Panc1 (cell line): ENCODE data around the gene SYT1. TPM values are rescaled to one million over a fixed set of nuclear protein-coding genes. Genes with fewer than 3 reads are reported as not detected.

Experiments used
- ATAC-seq: fragments of 200-7000 bp; cut with Tn5 transposase; 2 replicates; pipeline ENCODE4 v1.9.1; 2020; ENCODE audit warnings: mild to moderate bottlenecking, moderate library complexity
- BruUV-seq: library from RNA; stranded (reverse); fragments of 400-500 nt; replicated peaks from 2 replicates; lab custom pipeline; 2021; lab: Mats Ljungman, UMichigan
- CTCF ChIA-PET: fragments of 300-600 bp; sonication (Branson Sonifier 250); formaldehyde crosslinking; loops from one replicate; lab custom pipeline; 2022; ENCODE audit warnings: antibody characterized with exemption; lab: Charles Lee
- POLR2A ChIA-PET: fragments of 300-600 bp; sonication (Branson Sonifier 250); formaldehyde crosslinking; loops from one replicate; lab custom pipeline; 2022; ENCODE audit warnings: antibody characterized with exemption; lab: Charles Lee
- DNase-seq: peaks from one replicate; pipeline ENCODE4 v3.0.0-alpha.2; 2010; ENCODE audit warnings: low read depth, low spot score
- H3K27ac ChIP-seq: 2 replicates; pipeline ENCODE4 v1.5.1; 2011; ENCODE audit warnings: mild to moderate bottlenecking, low read length, inconsistent platforms
- H3K27me3 ChIP-seq: fragments of 200-500 bp; sonication (Bioruptor generic); 2 replicates; pipeline ENCODE4 v1.6.0; 2014; ENCODE audit warnings: low read length, inconsistent platforms; ENCODE audit not compliant: control insufficient read depth, insufficient read depth
- H3K36me3 ChIP-seq: fragments of 200-500 bp; sonication (Bioruptor generic); 2 replicates; pipeline ENCODE4 v1.5.1; 2014; ENCODE audit warnings: inconsistent platforms, mild to moderate bottlenecking, low read length, moderate library complexity; ENCODE audit not compliant: control insufficient read depth, insufficient read depth
- H3K4me1 ChIP-seq: 2 replicates; pipeline ENCODE4 v1.5.1; 2011; ENCODE audit warnings: inconsistent platforms, mild to moderate bottlenecking, low read length, moderate library complexity; ENCODE audit not compliant: control insufficient read depth, insufficient read depth
- H3K4me3 ChIP-seq, 2 experiments: 2 replicates each; pipeline ENCODE4 v1.5.1; 2011 to 2012; ENCODE audit warnings: low read depth in 2 of 2, low read length in 2 of 2, mild to moderate bottlenecking in 2 of 2, inconsistent platforms in 1 of 2, moderate library complexity in 1 of 2
- H3K9me3 ChIP-seq: fragments of 200-500 bp; sonication (Bioruptor generic); 2 replicates; pipeline ENCODE4 v1.5.1; 2014; ENCODE audit warnings: low read depth, mild to moderate bottlenecking, inconsistent platforms, low read length, moderate library complexity; ENCODE audit not compliant: control insufficient read depth, insufficient read depth
- POLR2AphosphoS5 ChIP-seq: IDR thresholded peaks from 2 replicates; pipeline ENCODE4 v1.6.1; 2012; ENCODE audit warnings: mild to moderate bottlenecking, low read depth, low read length, moderate library complexity
- SIN3A ChIP-seq: IDR thresholded peaks from 2 replicates; pipeline ENCODE4 v1.6.1; 2012; ENCODE audit warnings: low read depth, mild to moderate bottlenecking, low read length, moderate library complexity, borderline replicate concordance; ENCODE audit not compliant: insufficient read depth
- TCF7L2 ChIP-seq: IDR thresholded peaks from 2 replicates; pipeline ENCODE4 v1.6.1; 2011; ENCODE audit warnings: mild to moderate bottlenecking, low read depth, low read length, inconsistent platforms
- in situ Hi-C: cut with HindIII; loops from 2 replicates; pipeline ENCODE4 v1.10.0; 2016; ENCODE audit warnings: low sequenced_read_pairs, low pct_unique_long_range_greater_than_20kb
- intact Hi-C: fragments of 100-400 bp; cut with micrococcal nuclease; formaldehyde crosslinking; loops from one replicate; pipeline ENCODE4 v1.10.0; 2022; ENCODE audit not compliant: unreplicated experiment
- total RNA-seq: library from RNA; stranded (reverse); gene quantifications from one replicate; pipeline ENCODE4 v1.2.1, GENCODE V29; 2021; ENCODE audit not compliant: unreplicated experiment
- TF ChIP-seq, protein P1 (sequence below), 2 experiments: IDR thresholded peaks; 2 replicates each; pipeline ENCODE4 v1.6.1; 2011 to 2012; ENCODE audit warnings: low read depth in 2 of 2, control low read depth in 1 of 2, low read length in 1 of 2, mild to moderate bottlenecking in 1 of 2, moderate library complexity in 1 of 2; ENCODE audit not compliant: insufficient read depth in 1 of 2
- TF ChIP-seq, protein P2 (sequence below): fragments of 450-650 bp; IDR thresholded peaks from 2 replicates; pipeline ENCODE4 v1.5.1; 2017; ENCODE audit warnings: mild to moderate bottlenecking

Gene SYT1
- total RNA-seq, 1 experiment from 2014 or later = 3.0 TPM

- no peak for ATAC-seq
- no peaks in the 10 kb centered on the region for H3K27me3 ChIP-seq
- TF ChIP-seq POLR2AphosphoS5 = no peak
- no peak for TF ChIP-seq SIN3A
- TF ChIP-seq TCF7L2 = no peak
- TF ChIP-seq, protein P1, sequence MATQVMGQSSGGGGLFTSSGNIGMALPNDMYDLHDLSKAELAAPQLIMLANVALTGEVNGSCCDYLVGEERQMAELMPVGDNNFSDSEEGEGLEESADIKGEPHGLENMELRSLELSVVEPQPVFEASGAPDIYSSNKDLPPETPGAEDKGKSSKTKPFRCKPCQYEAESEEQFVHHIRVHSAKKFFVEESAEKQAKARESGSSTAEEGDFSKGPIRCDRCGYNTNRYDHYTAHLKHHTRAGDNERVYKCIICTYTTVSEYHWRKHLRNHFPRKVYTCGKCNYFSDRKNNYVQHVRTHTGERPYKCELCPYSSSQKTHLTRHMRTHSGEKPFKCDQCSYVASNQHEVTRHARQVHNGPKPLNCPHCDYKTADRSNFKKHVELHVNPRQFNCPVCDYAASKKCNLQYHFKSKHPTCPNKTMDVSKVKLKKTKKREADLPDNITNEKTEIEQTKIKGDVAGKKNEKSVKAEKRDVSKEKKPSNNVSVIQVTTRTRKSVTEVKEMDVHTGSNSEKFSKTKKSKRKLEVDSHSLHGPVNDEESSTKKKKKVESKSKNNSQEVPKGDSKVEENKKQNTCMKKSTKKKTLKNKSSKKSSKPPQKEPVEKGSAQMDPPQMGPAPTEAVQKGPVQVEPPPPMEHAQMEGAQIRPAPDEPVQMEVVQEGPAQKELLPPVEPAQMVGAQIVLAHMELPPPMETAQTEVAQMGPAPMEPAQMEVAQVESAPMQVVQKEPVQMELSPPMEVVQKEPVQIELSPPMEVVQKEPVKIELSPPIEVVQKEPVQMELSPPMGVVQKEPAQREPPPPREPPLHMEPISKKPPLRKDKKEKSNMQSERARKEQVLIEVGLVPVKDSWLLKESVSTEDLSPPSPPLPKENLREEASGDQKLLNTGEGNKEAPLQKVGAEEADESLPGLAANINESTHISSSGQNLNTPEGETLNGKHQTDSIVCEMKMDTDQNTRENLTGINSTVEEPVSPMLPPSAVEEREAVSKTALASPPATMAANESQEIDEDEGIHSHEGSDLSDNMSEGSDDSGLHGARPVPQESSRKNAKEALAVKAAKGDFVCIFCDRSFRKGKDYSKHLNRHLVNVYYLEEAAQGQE (IDR thresholded peaks at IDR 0.05; ENCODE audit: insufficient read depth in 1 of 2, low read depth in 2 of 2, low read length in 1 of 2) = no peak
- TF ChIP-seq, protein P2, sequence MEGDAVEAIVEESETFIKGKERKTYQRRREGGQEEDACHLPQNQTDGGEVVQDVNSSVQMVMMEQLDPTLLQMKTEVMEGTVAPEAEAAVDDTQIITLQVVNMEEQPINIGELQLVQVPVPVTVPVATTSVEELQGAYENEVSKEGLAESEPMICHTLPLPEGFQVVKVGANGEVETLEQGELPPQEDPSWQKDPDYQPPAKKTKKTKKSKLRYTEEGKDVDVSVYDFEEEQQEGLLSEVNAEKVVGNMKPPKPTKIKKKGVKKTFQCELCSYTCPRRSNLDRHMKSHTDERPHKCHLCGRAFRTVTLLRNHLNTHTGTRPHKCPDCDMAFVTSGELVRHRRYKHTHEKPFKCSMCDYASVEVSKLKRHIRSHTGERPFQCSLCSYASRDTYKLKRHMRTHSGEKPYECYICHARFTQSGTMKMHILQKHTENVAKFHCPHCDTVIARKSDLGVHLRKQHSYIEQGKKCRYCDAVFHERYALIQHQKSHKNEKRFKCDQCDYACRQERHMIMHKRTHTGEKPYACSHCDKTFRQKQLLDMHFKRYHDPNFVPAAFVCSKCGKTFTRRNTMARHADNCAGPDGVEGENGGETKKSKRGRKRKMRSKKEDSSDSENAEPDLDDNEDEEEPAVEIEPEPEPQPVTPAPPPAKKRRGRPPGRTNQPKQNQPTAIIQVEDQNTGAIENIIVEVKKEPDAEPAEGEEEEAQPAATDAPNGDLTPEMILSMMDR = no peak
- ChIA-PET POLR2A (no interaction called here), CTCF (no interaction called here)
- H3K4me3 ChIP-seq = no peak overlapping the region
- H3K4me1 ChIP-seq = no peaks in the 10 kb centered on the region
- H3K36me3 ChIP-seq = no peaks in the 10 kb centered on the region
- no peaks in the 10 kb centered on the region for H3K9me3 ChIP-seq
- no peak overlapping the region for H3K27ac ChIP-seq
- no TSS peak for BruUV-seq
- in situ Hi-C loops (no loop called here), intact Hi-C loops (no loop called here)
- no peak for DNase-seq
These were observed 33.8 kb downstream of the SYT1 start for GRCh38 chr12:78898416-78898815.

- CTCF ChIA-PET = no interaction called here
- no peak for ATAC-seq
These were observed 50.3 kb downstream of the SYT1 start for GRCh38 chr12:78914859-78915331.

More at GRCh38 chr12:78914859-78915331, 50.3 kb downstream of the SYT1 start:
- Histone ChIP-seq H3K27ac (no peak overlapping the region), H3K4me3 (no peak overlapping the region), H3K9me3 (no peaks in the 10 kb centered on the region), H3K4me1 (no peaks in the 10 kb centered on the region), H3K36me3 (no peaks in the 10 kb centered on the region), H3K27me3 (no peaks in the 10 kb centered on the region)
- TF ChIP-seq, protein P2 = no peak
- TF ChIP-seq, protein P1 (IDR thresholded peaks at IDR 0.05; ENCODE audit: insufficient read depth in 1 of 2, low read depth in 2 of 2, low read length in 1 of 2) = no peak
- TF ChIP-seq POLR2AphosphoS5 = no peak
- TF ChIP-seq TCF7L2 = no peak
- no peak for TF ChIP-seq SIN3A
- in situ Hi-C loops (no loop called here), intact Hi-C loops (no loop called here)
- POLR2A ChIA-PET = no interaction called here
- BruUV-seq = no TSS peak
- DNase-seq = no peak
